HCT116 (cell line): ENCODE data around the gene NRBP1. TPM values are rescaled to one million over a fixed set of nuclear protein-coding genes. Genes with fewer than 3 reads are reported as not detected.

ENCODE experiments used
- ATAC-seq: fragments of 200-7000 bp; cut with Tn5 transposase; 2 replicates; pipeline ENCODE4 v1.9.1; 2020; ENCODE audit warnings: mild to moderate bottlenecking, moderate library complexity
- BruUV-seq: library from RNA; stranded (reverse); fragments of 400-500 nt; replicated peaks from 2 replicates; lab custom pipeline; 2021; lab: Mats Ljungman, UMichigan
- CTCF ChIA-PET: fragments of 300-600 bp; sonication (Branson Sonifier 250); formaldehyde crosslinking; loops from one replicate; lab custom pipeline; 2021; ENCODE audit warnings: antibody characterized with exemption; lab: Charles Lee
- POLR2A ChIA-PET: fragments of 300-600, 350-600 bp; sonication (Branson Sonifier 250); formaldehyde crosslinking; loops from one replicate; lab custom pipeline; 2021; ENCODE audit warnings: antibody characterized with exemption; lab: Charles Lee
- RAD21 ChIA-PET, 2 experiments: fragments of 300-600 bp; sonication (Branson Sonifier 250); formaldehyde crosslinking; loops; one replicate each; lab custom pipeline; 2023; ENCODE audit warnings: low total read pairs in 2 of 2; ENCODE audit not compliant: uncharacterized antibody in 2 of 2, unreplicated experiment in 2 of 2, low non-redundant PET in 1 of 2; lab: Charles Lee
- DNase-seq: peaks from one replicate; pipeline ENCODE4 v3.0.0-alpha.2; 2010; ENCODE audit warnings: low read depth, low spot score
- H2AFZ ChIP-seq: fragments of 200-600 bp; shearing (Covaris generic), sonication (generic); 2 replicates; pipeline ENCODE4 v1.6.1; 2017; ENCODE audit warnings: low read depth, mixed run types, mixed read lengths, antibody characterized with exemption, low read length; ENCODE audit not compliant: poor library complexity, severe bottlenecking
- H3K27ac ChIP-seq: 2 replicates; pipeline ENCODE4 v1.5.1; 2012; ENCODE audit warnings: low read depth, low read length
- H3K27me3 ChIP-seq: fragments of 200-600 bp; sonication (generic); 2 replicates; pipeline ENCODE4 v1.6.1; 2016; ENCODE audit warnings: mixed run types, low read length, mixed read lengths; ENCODE audit not compliant: insufficient read depth
- H3K36me3 ChIP-seq, 2 experiments: fragments of 200-500 bp in 1 of 2; fragments of 200-600 bp in 1 of 2; sonication (Bioruptor generic) in 1 of 2; sonication (generic) in 1 of 2; 2 replicates each; pipeline versions ENCODE4 v1.5.1 to v1.6.1; 2014 to 2016; ENCODE audit warnings: low read length in 2 of 2, inconsistent platforms in 1 of 2, mixed read lengths in 1 of 2, mixed run types in 1 of 2; ENCODE audit not compliant: insufficient read depth in 2 of 2, control insufficient read depth in 1 of 2
- H3K4me1 ChIP-seq, 2 experiments: fragments of 200-600 bp in 1 of 2; sonication (generic) in 1 of 2; 2 replicates each; pipeline versions ENCODE4 v1.5.1 to v1.6.1; 2012 to 2017; ENCODE audit warnings: low read length in 2 of 2, inconsistent platforms in 1 of 2, mild to moderate bottlenecking in 1 of 2, mixed read lengths in 1 of 2, mixed run types in 1 of 2, moderate library complexity in 1 of 2; ENCODE audit not compliant: insufficient read depth in 2 of 2, control insufficient read depth in 1 of 2
- H3K4me2 ChIP-seq: fragments of 200-600 bp; sonication (generic); 2 replicates; pipeline ENCODE4 v1.6.1; 2017; ENCODE audit warnings: mixed run types, low read length, mixed read lengths
- H3K4me3 ChIP-seq, 2 experiments: fragments of 200-600 bp in 1 of 2; sonication (generic) in 1 of 2; replicated peaks in 1 of 2; 2 replicates each; pipeline ENCODE4 v1.5.1; 2011 to 2016; ENCODE audit warnings: low read length in 2 of 2, control low read depth in 1 of 2, low read depth in 1 of 2, mild to moderate bottlenecking in 1 of 2, mixed read lengths in 1 of 2, mixed run types in 1 of 2
- H3K79me2 ChIP-seq: fragments of 200-600 bp; sonication (generic); 2 replicates; pipeline ENCODE4 v1.6.1; 2017; ENCODE audit warnings: mild to moderate bottlenecking, mixed run types, low read length, moderate library complexity, mixed read lengths; ENCODE audit not compliant: insufficient read depth
- H3K9ac ChIP-seq: fragments of 200-600 bp; sonication (generic); 2 replicates; pipeline ENCODE4 v1.6.1; 2016; ENCODE audit warnings: low read length, mixed read lengths
- H3K9me2 ChIP-seq: fragments of 200-600 bp; sonication (generic), shearing (Covaris generic); 2 replicates; pipeline ENCODE4 v1.6.1; 2017; ENCODE audit warnings: mixed run types, mild to moderate bottlenecking, moderate library complexity; ENCODE audit not compliant: insufficient read depth
- H3K9me3 ChIP-seq, 2 experiments: fragments of 200-500 bp in 1 of 2; fragments of 200-600 bp in 1 of 2; sonication (Bioruptor generic) in 1 of 2; sonication (generic) in 1 of 2; 2 replicates each; pipeline ENCODE4 v1.6.1; 2014 to 2017; ENCODE audit warnings: low read length in 2 of 2, mixed read lengths in 2 of 2, inconsistent platforms in 1 of 2, low read depth in 1 of 2, mild to moderate bottlenecking in 1 of 2, mixed run types in 1 of 2, moderate library complexity in 1 of 2; ENCODE audit not compliant: control insufficient read depth in 1 of 2, insufficient read depth in 1 of 2
- H4K20me1 ChIP-seq: fragments of 200-600 bp; sonication (generic), shearing (Covaris generic); 2 replicates; pipeline ENCODE4 v1.6.1; 2017; ENCODE audit warnings: mixed run types, mild to moderate bottlenecking, moderate library complexity; ENCODE audit not compliant: insufficient read depth
- ATF3 ChIP-seq: IDR thresholded peaks from 2 replicates; pipeline ENCODE4 v1.6.1; 2012
- CBX3 ChIP-seq: IDR thresholded peaks from 2 replicates; pipeline ENCODE4 v1.6.1; 2012; ENCODE audit warnings: low read depth
- CEBPB ChIP-seq: IDR thresholded peaks from 2 replicates; pipeline ENCODE4 v1.6.1; 2012; ENCODE audit warnings: low read depth
- CTCF ChIP-seq, 3 experiments: fragments of 200-600 bp in 1 of 3; sonication (generic) in 1 of 3; IDR thresholded peaks in 2 of 3; conservative IDR thresholded peaks in 1 of 3; 2 replicates each; pipeline ENCODE4 v1.5.1; 2012 to 2017; ENCODE audit warnings: low read depth in 2 of 3, low read length in 2 of 3, antibody characterized with exemption in 1 of 3, borderline replicate concordance in 1 of 3, control low read depth in 1 of 3, mild to moderate bottlenecking in 1 of 3, mixed read lengths in 1 of 3, mixed run types in 1 of 3, moderate library complexity in 1 of 3; ENCODE audit not compliant: insufficient read depth in 1 of 3
- EGR1 ChIP-seq: IDR thresholded peaks from 2 replicates; pipeline ENCODE4 v1.6.1; 2012; ENCODE audit warnings: low read depth
- ELF1 ChIP-seq: IDR thresholded peaks from 2 replicates; pipeline ENCODE4 v1.6.1; 2012; ENCODE audit warnings: low read depth, borderline replicate concordance
- EZH2 ChIP-seq: fragments of 200-600 bp; sonication (generic); IDR thresholded peaks from 2 replicates; pipeline ENCODE4 v1.6.1; 2017; ENCODE audit warnings: antibody characterized with exemption, mixed run types
- EZH2phosphoT487 ChIP-seq: fragments of 200-600 bp; IDR thresholded peaks from 2 replicates; pipeline ENCODE4 v1.6.1; 2018; ENCODE audit warnings: antibody characterized with exemption, borderline replicate concordance
- FOSL1 ChIP-seq: IDR thresholded peaks from 2 replicates; pipeline ENCODE4 v1.6.1; 2012; ENCODE audit warnings: low read depth
- JUND ChIP-seq: IDR thresholded peaks from 2 replicates; pipeline ENCODE4 v1.6.1; 2012
- POLR2AphosphoS5 ChIP-seq: IDR thresholded peaks from 2 replicates; pipeline ENCODE4 v1.6.1; 2011; ENCODE audit warnings: mild to moderate bottlenecking, low read depth, low read length, moderate library complexity
- RAD21 ChIP-seq: IDR thresholded peaks from 2 replicates; pipeline ENCODE4 v1.6.1; 2012; ENCODE audit warnings: low read depth, mild to moderate bottlenecking
- REST ChIP-seq: IDR thresholded peaks from 2 replicates; pipeline ENCODE4 v1.6.1; 2012; ENCODE audit warnings: low read depth
- SP1 ChIP-seq: IDR thresholded peaks from 2 replicates; pipeline ENCODE4 v1.6.1; 2012; ENCODE audit warnings: low read depth
- SRF ChIP-seq: IDR thresholded peaks from 2 replicates; pipeline ENCODE4 v1.6.1; 2012; ENCODE audit warnings: low read depth
- TCF7L2 ChIP-seq: IDR thresholded peaks from 2 replicates; pipeline ENCODE4 v1.7.0; 2011; ENCODE audit warnings: borderline replicate concordance, inconsistent platforms; ENCODE audit not compliant: insufficient read depth, insufficient read length; ENCODE audit errors: extremely low read depth
- YY1 ChIP-seq: IDR thresholded peaks from 2 replicates; pipeline ENCODE4 v1.6.1; 2011; ENCODE audit warnings: low read length, low read depth, moderate library complexity, mild to moderate bottlenecking; ENCODE audit not compliant: insufficient replicate concordance; ENCODE audit errors: extremely low read depth
- ZNF274 ChIP-seq: fragments of 200-500 bp; sonication (Bioruptor generic); IDR thresholded peaks from 2 replicates; pipeline ENCODE4 v1.6.1; 2014; ENCODE audit warnings: mild to moderate bottlenecking, low read depth, low read length, inconsistent platforms
- intact Hi-C: fragments of 100-400 bp; cut with micrococcal nuclease; formaldehyde crosslinking; loops from 2 replicates; pipeline ENCODE4 v1.10.0; 2022
- total RNA-seq: library from RNA; stranded (reverse); gene quantifications from one replicate; pipeline ENCODE4 v1.2.1, GENCODE V29; 2021; ENCODE audit not compliant: unreplicated experiment

Gene NRBP1
- total RNA-seq, 1 experiment from 2014 or later = 79.1 TPM

GRCh38 chr2:27416151-27416550, 12.3 kb upstream of the NRBP1 start:
- Histone ChIP-seq H3K27me3 (no peaks in the 10 kb centered on the region), H3K79me2 (no peaks in the 10 kb centered on the region), H3K4me3 (no peak overlapping the region), H3K9me3 (no peaks in the 10 kb centered on the region), H2AFZ (no peak overlapping the region), H3K4me1 (peaks cover 4 to 13% of the 10 kb centered on the region in 2 experiments; a peak in 3 of 4 replicates), H3K27ac (no peak overlapping the region), H4K20me1 (no peaks in the 10 kb centered on the region), H3K9me2 (no peaks in the 10 kb centered on the region), H3K4me2 (no peak overlapping the region), H3K36me3 (no peaks in the 10 kb centered on the region), H3K9ac (no peak overlapping the region)
- POLR2A ChIA-PET = no interaction called here
- no peak for DNase-seq
- intact Hi-C loops = no loop called here
- no TSS peak for BruUV-seq
- RAD21 ChIA-PET = no interaction called here
- CTCF ChIA-PET = no interaction called here
- no peak for TF ChIP-seq POLR2AphosphoS5
- TF ChIP-seq ELF1 = no peak
- no peak for TF ChIP-seq CBX3
- TF ChIP-seq YY1 = no peak
- TF ChIP-seq SRF = no peak
- no peak for TF ChIP-seq RAD21
- TF ChIP-seq ZNF274 = no peak
- TF ChIP-seq JUND = no peak
- TF ChIP-seq FOSL1 = no peak
- no peak for TF ChIP-seq ATF3
- no peak for TF ChIP-seq CTCF (IDR thresholded peaks at IDR 0.05 in 2 of 3, conservative IDR thresholded peaks at IDR 0.05 in 1 of 3; ENCODE audit: borderline replicate concordance in 1 of 3, insufficient read depth in 1 of 3, low read depth in 2 of 3, low read length in 2 of 3)
- TF ChIP-seq TCF7L2 = no peak
- no peak for TF ChIP-seq SP1
- no peak for TF ChIP-seq CEBPB
- no peak for TF ChIP-seq REST
- no peak for TF ChIP-seq EGR1
- no peak for TF ChIP-seq EZH2phosphoT487
- no peak for TF ChIP-seq EZH2
- ATAC-seq = no peak
